GM19463 (cell line): ENCODE data around the gene POLD1.
A peak's percentile ranks its signal among the peaks of the same experiment; 100 is the strongest.

ENCODE experiments used
- ATAC-seq: cut with Tn5 transposase; IDR thresholded peaks from one replicate; pipeline ENCODE4 v1.9.1; 2021; ENCODE audit warnings: mild to moderate bottlenecking, moderate library complexity; ENCODE audit not compliant: unreplicated experiment

Gene POLD1

GRCh38 chr19:50417111-50418081, 33.2 kb downstream of the POLD1 start:
- no peak for ATAC-seq

- ATAC-seq: no peak
These were observed 34.3 kb downstream of the POLD1 start, which contains the start of gene SPIB for GRCh38 chr19:50418176-50419021. Gene SPIB (plus strand): TSS chr19:50418938. CDS start chr19:50418963, 25 bp downstream.

GRCh38 chr19:50419022-50419579, 35.0 kb downstream of the POLD1 start:
- no peak for ATAC-seq

- no peak for ATAC-seq
These were observed 35.5 kb downstream of the POLD1 start for GRCh38 chr19:50419580-50420035.

GRCh38 chr19:50420127-50420526, 36.0 kb downstream of the POLD1 start:
- ATAC-seq: no peak

GRCh38 chr19:50420808-50421207, 36.7 kb downstream of the POLD1 start:
- ATAC-seq: no peak

- ATAC-seq: no peak
These were observed 38.5 kb downstream of the POLD1 start for GRCh38 chr19:50422397-50423278.

- no peak for ATAC-seq
These were observed 39.3 kb downstream of the POLD1 start for GRCh38 chr19:50423279-50424113.

GRCh38 chr19:50425581-50425980, 41.4 kb downstream of the POLD1 start:
- ATAC-seq: no peak

- ATAC-seq: no peak
These were observed 43.3 kb downstream of the POLD1 start for GRCh38 chr19:50427318-50427925.

GRCh38 chr19:50427997-50428425, 43.9 kb downstream of the POLD1 start:
- ATAC-seq: no peak

GRCh38 chr19:50428772-50429463, 44.8 kb downstream of the POLD1 start:
- no peak for ATAC-seq

- no peak for ATAC-seq
These were observed 46.8 kb downstream of the POLD1 start for GRCh38 chr19:50430888-50431342.

GRCh38 chr19:50431343-50432220, 47.4 kb downstream of the POLD1 start:
- peak; percentile 71 for ATAC-seq

GRCh38 chr19:50432221-50433028, 48.3 kb downstream of the POLD1 start, which contains the start of gene MYBPC2:
Gene MYBPC2 (plus strand): TSS chr19:50432892. CDS start chr19:50432954, 62 bp downstream.
- no peak for ATAC-seq
